NCI-H1694 (cell line): Measurements from ENCODE around the gene FBRSL1.

Experiments
- DNase-seq: peaks from one replicate; lab custom pipeline; 2025; lab: John Stamatoyannopoulos, UW

Gene FBRSL1

DNA sequence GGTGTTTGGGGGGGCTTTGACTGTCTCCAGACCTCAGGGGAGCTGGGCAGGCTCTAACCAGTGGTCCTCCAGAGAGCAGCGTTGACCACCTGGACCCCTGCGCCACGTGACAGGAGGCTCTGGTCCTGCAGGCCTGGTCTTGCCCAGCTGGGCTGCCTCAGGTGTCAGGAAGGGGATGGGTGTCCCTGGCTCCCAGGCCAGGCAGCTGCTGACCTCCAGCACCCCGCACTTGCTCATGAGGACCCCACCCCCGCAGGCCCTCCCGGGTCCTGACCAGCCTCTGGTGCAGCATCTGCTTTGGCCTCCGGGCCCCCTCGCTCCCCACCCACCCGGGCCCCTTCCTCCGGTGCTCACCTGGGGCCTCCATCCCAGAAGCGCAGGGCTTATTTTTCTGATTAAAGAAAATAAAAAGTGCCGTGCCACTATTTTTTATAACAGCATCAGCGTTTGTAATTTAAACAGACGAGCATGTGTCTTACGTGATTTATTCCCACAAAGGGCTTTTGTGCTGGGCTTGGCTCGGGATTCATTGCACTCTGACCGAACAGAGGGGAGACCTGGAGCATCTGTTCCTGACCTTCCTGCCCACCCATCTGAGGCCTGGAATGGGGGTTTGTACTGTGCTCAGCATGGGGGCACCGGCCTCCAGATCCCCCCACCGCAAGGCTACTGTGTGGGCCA lies 21.7 kb downstream of the FBRSL1 start:
- no peak for DNase-seq

DNA sequence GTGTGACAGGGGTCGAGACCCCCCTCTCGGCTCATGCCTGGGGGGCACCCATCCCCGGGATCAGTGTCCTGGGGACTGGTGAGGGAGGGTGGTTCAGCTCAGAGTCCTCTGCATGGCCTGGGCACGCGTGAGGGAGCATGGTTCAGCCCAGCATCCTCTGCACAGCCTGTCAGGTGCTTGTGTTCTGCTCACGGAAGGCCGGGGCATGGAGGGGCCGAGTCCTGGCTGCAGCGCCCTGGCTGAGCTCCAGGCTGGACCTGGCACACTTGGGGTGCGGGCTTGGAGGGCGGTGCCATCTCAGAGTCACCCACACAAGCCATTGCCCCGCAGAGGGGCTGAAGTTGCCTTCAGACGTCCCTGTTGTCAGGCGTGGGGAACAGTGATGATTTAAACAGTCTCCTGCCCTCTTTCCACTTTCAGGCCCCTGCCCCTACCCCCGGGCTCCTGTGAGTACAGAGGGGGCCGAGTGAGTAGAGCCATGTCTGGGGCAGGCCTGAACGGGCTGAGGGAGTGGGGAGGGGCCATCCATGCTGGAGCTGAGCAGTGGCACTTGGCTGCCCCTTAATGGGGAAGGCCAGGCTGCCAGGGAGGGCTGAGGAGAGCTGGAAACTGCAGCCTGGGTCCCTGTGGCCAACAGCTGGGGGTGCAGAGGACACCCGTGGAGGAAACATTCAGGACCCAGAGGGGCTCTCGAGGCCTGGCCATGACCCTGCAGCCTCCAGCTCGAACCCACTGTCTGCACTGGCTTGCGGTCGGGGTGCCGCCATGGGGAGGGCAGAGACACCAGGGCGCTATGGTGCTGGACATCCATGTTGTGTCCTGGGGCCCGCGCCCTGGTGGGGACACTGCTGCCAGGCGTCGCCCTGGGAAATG lies 22.5 kb downstream of the FBRSL1 start:
- DNase-seq, result no peak

GRCh38 chr12:132513070-132513398 lies 23.1 kb downstream of the FBRSL1 start:
- no peak for DNase-seq

DNA sequence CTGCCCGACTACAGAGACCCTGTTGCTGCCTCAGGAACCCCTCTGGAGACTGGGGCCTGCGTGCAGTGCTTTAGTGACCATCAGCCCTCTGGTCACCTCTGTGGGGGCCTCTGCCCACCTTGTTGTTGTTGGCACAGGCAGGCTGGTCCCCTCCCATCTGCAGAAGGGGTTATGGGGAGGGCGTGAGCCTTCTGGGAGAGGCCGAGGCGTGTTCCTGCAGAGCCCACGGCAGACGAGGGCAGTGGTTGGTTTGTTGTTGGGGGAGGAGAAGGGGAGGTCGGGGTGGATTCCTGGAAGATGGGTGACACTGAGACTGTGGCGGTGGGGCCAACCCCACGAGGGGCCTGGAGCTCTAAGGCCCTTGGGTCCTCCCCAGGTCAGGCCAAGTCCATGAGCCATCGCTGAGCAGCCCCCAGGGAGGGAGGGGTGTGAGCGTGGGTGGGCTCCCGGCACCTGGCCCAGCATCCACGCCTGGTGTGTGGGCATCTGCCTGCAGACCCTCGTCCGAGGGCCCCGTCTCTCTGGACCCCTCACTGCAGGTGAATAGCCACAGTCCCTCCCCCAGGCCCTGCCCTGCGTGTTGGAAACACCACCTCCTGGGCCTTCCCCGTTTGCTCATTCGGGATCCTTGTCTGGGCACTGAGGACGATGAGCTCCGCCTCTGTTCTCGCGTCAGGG lies 23.6 kb downstream of the FBRSL1 start:
- no peak for DNase-seq

- no peak for DNase-seq
Observed at GRCh38 chr12:132514216-132514820, 24.4 kb downstream of the FBRSL1 start.

GRCh38 chr12:132514838-132515237 lies 24.9 kb downstream of the FBRSL1 start:
- DNase-seq, result no peak

DNA sequence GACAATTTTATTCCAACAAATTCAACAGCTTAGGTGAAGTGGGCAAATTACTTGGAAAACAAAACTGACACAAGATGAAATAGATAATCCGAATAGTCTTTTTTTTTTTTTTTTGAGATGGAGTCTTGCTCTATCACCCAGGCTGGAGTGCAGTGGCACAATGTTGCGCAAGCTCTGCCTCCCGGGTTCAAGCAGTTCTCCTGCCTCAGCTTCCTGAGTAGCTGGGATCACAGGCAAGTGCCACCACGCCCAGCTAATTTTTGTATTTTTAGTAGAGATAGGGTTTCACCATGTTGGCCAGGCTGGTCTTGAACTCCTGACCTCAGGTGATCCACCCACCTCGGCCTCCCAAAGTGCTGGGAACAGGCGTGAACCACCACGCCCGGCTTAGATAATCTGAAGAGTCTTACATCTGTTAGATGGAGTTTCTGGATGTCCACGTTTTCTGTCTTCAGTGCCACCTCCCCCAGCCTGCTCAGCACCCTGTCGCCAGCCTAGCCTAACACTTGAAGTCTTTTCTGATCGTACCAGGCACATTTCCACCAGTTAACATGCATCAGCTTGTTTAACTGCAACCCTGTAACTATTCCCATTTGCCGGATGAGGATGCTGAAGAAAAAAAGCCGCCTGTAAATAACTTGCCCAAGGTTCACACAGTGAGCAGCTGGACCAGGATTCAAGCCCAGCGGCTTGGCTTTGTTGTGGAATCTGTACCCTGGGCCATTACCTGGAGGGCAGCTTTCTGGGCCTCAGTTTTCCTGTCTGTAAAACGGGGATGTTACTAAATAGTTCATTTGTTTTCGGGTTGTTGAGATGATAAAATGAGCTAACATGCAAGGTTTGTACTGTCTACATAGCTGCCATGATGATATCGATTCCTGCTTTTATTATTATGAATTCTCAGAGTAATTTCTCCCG lies 26.4 kb downstream of the FBRSL1 start:
- no peak for DNase-seq

- no peak for DNase-seq
Observed at GRCh38 chr12:132517013-132517739, 27.2 kb downstream of the FBRSL1 start.

DNA sequence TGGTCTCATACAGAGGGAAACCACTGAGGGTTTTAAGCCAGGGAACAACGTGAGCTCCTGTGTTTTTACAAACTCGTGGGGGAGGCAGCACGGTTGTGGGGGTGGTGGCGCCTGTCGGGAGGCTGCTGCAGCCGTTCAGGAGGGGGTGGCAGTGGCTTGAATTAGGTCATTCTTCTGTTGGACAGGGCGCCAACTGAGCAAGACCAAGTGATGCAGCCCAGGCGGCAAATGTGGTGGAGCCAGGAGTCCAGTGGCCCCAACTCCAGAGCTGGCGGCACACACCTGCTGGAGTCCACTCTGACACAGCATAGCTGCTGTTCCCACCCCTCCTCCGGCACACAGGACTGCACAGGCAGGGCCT lies 27.8 kb downstream of the FBRSL1 start:
- DNase-seq, result no peak

DNA sequence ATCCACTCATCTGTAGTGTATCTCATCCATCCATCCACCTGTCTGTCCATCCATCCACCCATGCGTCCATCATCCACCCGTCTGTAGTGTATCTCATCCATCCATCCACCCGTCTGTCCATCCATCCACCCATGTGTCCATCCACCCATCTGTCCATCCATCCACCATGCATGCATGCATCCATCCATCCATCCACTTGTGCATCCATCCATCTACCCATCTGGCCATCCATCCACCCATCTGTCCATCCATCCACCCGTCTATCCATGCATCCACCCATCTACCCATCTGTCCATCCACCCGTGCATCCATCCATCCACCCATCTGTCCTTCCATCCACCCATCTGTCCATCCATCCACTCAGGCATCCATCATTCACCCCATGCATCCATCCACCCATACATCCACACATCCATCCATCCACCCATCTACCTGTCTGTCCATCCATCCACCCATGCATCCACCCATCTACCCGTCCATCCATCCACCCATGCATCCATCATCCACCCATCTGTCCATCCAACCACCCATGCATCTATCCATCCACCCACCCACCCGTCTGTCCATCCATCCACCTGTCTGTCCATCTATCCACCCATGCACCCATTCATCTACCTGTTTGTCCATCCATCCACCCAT lies 28.5 kb downstream of the FBRSL1 start:
- no peak for DNase-seq

- no peak for DNase-seq
Observed at GRCh38 chr12:132520421-132521199, 30.7 kb downstream of the FBRSL1 start.

- no peak for DNase-seq
Observed at GRCh38 chr12:132521200-132521580, 31.2 kb downstream of the FBRSL1 start.

DNA sequence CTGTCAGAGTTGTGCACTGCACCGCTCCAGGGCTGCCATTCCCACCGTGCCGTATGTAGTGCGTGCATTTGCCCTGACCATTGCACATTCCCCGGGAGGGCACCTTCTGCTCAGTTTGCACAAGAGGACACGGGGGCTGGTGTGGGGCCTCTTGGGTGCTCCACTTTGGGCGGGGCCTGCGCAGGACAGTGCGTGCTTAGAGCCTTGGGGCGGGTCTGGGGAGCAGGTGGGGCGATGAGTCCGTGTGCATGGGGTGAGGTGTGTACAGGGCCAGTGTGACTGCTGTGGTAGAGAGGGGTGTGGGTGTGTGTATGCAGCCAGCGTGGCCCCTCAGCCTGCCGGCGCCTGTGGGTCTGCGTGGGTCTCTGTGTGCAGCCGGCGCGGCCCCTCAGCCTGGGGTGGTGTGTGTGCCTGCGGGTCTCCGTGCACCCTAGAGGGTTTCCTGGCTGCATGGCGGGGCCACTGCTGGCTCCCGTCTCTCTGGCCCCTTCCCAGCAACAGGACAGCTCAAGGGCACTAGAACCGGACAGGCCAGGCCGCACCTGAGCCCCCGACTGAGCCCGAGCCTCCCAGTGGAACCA lies 31.9 kb downstream of the FBRSL1 start:
- DNase-seq, result no peak

DNA sequence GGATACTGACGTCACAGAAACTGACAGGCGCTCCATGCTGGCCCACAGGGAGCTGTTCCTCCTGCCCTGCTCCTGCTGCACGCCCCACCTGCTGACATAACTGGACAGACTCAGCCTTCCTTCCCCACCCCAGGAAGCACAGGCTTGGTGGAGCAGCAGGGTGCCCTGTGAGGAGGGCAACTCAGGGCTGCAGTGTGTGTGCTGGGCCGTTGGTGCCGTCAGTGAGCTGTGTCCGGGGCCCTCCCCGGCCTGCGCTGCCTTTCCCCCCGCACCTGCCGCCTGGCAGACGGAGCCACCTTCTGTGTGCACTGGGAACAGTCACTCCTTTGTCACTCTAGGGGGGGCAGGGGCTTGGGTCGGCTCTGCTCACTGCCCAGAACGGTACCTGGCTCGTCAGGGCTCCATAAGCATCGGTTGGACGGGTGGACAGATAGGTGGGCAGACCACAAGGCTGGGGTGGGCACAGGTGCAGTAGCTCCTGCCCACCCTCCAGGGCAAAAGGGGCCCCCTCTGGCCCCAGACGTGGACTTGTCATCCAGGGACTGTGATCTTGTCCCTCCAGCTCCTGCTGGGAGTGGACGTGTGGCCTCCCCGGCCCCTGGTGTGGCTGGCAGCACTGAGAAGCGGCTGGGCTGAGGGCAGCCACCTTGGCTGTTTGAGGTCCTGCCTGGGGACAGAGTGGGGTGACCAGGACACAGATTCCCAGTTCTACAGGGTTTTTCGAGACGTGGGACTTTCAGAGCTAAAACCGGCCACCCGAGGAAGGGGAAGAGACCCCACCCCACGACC lies 32.8 kb downstream of the FBRSL1 start:
- DNase-seq, result no peak

- DNase-seq, result peak; percentile 45
Observed at GRCh38 chr12:132523576-132524331, 33.8 kb downstream of the FBRSL1 start.

DNA sequence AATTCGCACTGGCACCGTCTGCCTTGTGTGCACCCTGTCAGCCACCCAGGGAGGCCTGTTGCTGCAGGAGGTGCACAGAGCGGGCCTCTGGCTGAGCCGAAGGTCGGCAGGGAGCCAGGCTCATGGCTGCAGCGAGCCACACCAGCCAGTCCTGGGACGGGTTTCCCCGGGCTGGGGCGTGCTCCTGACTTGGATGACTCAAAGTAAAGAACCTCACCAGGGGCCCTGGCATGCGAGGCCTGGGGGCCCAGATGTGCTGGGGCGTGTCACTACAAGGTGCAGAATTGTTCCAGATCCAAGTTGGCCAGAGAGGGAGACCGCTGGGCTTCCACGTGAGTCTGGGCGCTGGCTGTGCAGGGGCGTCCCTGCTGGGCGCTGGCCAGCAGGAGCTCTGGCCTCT lies 34.5 kb downstream of the FBRSL1 start:
- DNase-seq, result no peak

GRCh38 chr12:132525011-132525832 lies 35.3 kb downstream of the FBRSL1 start:
- DNase-seq, result no peak
